ENCODE results near the gene RAB11FIP4.

RAB11FIP4 gene

DNA sequence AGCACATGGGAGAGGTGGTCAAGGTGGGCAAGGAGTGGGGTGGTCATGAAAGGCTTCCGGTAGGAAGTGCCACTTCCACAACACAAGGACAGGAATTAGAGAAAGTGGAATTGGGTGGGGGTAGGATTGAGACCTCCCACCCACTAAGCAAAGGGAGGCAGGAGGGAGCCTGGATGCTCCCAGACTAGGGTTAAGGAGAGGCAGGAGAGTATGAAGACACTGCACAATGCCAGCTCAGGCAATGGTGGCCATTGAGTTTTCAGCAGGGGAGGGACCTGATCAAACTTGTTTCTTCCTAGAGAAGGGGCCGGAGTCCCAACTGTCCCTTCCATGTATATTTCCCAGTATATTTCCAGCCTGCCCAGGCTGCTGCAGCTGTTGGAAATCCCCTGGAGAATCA, 3.1 kb upstream of the RAB11FIP4 start:
- DNase-seq = no peak

DNA sequence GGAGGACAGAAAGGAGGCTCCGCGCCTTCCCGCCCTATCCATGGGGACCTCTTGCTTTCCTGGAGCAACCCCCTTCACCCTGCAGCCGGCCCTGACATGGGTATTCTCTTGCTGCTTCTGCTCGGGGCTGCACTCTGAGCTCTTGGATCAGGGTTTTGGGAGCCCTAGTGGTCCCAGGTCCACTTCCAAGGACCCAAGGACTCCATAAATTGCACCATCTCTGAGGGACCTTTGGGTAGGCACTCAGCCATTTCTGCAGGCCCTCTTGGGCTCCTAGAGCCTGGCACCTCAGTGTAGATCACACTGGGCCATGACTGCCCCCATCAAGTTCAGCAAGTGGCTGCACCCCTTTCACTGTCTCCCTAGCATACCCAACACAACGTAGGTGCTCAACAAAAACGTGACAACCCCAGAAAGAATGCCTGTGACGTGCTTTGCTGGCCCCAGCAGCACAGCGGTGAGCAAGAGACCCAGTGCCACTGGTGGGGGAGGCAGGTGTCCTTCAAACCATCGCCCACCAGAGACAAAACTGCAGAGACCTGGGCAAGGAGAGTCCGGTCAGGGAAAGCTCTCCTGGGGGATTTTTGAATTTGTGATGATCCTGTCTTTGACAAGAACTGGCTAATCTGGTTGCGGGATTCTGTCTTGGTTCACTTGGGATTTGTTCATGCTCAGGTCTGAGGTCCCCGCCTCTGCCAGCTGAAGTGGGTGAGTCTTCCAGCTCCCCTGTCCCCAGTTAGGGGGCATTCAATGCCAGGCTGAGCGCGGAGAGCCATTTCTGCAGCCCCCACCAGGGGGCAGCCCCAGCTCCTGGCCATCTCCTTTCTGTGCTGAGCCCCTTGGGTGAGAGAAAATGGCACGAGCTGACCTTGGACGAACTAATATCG, 2.5 kb upstream of the RAB11FIP4 start:
- DNase-seq = peak; percentile 16

DNA sequence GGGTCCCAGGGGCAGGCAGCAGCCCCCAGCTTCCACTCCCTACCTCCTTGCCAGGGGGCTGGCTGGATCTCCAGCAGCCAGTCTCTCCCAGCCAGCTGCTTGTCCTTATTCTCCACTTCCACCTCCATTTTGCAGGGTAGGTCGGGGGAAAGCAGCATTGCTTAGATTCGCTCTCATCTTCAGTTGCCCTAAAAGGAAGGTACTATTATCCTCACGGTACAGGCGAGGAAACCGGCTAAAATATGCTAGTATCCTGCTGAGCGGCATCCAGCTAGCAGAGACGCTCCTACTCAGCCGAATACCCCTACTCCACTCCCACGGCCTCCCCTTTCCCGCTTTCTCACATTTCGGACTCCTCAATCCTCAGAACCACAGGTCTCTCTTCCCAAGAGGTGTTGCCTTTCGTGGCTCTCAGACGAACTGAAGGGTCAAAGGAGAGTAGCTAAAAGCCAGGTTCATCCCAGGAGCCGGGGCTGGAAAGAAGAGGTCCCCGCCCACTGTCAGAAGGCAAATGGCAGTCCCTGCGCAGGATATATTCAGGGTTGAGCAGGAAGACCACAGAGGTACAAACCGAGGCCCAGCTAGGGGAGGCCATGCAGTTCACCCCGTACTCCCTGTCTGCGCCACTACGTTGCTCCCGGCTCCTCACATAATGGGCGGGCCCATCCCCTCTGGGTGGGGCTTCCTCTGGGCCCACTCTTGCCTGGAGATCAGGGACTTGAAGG, 1.7 kb upstream of the RAB11FIP4 start:
- no peak for DNase-seq

DNA sequence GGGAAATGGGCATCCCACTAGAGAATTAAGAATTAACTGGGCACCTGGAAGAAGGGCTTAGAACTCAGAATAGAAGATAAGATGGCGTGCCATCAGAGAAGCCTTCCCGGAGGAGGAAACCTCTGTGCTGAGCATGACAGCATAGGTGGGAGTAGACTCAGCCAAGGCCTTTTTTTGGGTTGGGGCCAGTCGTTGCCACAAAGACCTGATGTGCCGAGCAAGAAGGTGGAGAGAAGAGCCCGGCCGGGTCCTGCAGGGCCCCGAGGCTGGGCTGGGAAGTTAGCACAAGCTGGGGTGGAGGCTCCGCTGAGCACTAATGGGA, 1.1 kb upstream of the RAB11FIP4 start:
- no peak for DNase-seq

DNA sequence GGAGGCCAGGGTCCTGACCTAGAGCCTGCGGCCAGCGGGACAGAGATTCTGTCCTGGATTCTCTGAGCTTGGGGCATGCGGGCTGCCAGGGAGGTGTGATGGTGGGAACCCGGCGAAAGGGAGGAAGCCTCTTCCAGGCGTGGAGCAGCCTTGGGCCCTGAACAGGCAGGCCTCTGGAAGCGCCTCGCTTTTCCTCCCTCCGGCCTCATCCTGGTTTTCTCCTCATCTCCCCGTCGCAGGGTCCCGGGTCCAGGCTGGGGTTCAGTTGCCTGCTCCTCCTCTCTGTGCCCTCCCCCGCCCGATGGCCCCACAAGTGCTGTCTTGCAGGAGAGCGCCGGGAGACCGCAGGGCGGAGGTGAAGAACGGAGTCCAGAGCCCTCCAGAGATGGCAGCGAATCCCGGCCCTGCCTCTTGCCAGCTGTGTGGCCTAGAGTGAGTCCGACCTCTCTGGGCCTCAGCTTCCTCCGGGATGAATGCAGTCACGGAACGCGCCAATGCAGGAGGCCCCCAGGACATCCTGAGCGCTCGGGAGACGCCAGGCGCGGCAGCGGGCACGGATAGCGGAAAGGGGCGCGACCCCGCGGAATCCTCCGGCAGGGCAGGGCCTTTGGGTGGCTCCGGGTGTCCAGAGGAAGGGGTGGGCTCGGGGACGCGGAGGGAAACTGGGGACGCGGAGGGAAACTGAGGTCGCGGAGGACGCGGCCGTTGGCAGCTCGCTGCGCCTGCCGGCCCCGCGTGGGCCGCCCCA, 553 bp upstream of the RAB11FIP4 start:
- peak; percentile 87 for DNase-seq

DNA sequence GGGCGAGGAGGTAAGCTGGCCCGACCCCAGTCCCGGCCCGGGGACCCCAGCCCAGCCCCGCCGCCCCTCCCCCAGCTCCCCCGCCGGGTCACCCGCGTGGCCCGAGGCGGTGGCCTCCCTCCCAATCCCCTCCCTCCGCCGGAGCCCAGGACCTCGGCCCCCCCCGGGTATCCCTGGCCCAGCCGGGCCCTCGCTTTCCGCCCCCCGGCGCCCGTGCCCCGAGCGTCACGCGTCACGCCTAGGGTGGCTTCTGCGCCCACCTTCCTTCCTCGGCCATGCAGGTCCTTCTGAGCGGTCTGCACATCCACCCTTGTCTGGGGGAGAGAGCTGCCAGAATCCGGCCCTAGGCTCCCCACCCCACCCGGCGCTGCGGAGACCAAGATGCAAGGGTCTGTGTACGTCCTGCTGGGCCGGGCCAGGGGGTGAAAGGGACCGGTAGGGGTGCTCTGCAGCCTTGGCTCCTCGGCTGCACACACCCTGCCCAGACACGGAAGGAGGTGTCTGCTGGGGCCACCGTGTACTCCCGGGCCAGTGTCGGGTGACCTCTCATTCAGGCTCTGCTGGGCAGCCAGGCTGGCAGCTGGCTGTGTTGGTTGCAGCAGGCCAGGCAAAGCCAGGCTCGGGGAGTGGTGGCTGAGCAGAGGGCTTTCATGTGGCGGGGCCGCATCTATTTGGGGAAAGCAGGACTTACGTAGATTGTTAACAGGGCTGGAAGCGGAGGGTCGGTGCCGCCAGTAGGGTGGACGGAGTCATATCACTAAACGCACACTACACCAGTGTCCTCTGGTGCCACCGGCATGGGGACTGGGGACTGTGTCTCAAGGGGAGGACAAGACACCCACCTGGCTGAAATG, 754 bp downstream of the RAB11FIP4 start:
- DNase-seq = no peak

DNA sequence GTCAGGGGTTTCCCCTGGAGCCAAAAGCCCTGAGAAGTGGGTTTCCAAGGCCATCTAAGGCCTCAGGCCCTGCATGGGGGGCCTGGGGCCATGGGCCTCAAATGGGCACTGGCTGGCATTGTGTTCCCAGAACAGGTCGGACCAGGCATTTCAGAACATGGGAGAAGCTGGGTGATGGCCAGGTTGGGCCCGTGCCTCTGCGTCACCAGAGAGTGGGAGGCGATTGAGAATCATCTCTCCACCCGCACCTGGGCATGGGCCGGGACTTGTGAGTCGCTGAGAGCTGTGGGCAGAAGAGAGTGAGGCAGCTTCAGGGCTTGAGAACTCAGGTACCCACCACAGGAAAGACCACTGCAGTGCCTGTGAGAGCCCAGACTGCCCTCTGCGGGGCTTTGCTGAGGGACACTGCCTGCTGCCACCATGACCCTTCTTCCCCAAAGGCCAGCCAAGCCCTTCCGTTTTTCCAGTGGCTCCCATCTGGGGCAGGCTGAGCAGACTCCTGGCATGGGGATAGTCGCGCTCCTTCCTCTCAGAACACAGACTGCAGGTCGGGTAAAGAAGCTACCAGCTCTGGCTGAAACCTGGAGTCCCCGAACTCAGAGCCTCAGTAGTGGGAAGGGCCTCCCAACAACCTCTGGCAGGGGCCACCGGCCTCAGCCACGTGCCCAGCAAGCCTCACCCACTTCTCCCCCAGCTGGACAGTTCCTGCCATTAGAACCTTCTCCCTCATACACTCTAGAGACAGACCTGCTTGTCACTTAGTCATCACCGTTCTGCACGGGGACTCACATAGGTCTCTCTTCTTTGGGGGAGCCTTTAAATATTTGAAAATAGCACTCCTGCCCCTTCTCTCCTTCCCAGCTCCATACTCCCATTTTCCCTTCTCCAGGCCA, 1.6 kb downstream of the RAB11FIP4 start:
- DNase-seq = no peak

DNA sequence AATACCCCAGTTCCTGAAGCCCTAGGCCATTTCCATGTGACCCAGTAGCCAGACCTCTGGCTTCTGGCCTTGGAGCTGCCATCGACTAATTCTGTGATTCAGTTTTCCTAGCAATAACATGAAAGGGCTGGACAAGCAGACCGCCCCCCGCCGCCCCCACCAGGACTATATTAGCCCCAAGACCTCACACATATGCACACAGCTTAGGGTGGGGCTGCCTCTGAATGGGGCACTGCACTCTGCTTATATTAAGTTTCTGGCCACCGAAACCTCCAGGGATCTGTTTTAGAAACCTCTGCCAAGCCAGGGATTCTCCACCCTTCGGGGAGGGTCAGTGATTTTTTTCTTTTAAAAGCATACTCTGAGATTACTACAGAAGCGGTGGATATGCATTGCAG, 2.3 kb downstream of the RAB11FIP4 start:
- no peak for DNase-seq

DNA sequence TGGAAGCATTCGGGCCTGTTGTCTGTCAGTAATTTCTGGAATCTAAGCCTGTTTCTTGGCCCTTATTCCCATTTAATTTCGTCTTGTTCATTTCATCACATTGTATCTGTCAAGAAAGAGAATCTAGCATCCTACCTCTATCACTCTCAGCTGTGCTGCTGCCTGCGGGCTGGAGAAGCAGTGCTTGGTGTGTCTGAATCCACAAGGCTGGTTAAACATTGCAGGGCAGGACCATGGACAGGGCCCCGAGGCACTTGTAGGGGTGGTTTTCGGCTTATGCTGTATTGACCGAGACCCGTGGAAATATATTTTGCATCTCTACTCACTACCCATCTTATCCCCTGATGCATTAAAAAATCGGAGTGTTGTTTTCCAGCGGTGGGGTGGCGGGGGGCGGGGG, 3.1 kb downstream of the RAB11FIP4 start:
- DNase-seq = no peak

DNA sequence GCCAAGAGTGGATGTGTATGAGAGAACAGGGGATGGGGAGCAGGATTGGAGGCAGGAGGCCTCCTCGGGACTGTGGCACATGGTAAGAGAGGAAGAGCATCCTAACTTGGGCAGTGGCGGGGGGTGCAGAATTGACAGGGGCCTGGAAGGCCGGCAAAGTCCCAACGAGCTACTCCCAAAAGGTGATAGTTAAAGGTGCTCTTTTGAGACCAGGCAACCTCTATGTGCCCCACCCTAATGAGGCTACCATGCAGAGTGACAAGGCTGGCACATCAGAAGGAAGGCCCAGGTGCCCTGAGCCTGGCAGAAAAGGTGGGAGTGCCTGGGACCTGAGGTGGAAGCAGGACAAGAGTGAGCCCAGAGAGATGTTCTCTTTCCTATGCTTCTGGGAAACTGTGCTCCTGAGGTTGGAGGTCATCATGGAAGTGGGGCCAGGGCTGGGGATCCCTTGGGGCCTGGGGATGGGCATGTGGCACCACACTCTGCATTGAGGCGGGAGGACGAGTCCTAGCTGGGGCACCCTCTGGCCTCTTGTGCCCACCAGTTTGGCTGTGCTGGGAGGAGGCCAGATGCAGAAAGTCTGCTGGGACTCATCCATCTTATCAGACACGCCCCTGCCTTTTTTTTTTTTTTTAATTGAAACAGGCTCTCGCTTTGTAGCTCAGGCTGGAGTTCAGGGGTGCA, 5.9 kb downstream of the RAB11FIP4 start:
- no peak for DNase-seq

DNA sequence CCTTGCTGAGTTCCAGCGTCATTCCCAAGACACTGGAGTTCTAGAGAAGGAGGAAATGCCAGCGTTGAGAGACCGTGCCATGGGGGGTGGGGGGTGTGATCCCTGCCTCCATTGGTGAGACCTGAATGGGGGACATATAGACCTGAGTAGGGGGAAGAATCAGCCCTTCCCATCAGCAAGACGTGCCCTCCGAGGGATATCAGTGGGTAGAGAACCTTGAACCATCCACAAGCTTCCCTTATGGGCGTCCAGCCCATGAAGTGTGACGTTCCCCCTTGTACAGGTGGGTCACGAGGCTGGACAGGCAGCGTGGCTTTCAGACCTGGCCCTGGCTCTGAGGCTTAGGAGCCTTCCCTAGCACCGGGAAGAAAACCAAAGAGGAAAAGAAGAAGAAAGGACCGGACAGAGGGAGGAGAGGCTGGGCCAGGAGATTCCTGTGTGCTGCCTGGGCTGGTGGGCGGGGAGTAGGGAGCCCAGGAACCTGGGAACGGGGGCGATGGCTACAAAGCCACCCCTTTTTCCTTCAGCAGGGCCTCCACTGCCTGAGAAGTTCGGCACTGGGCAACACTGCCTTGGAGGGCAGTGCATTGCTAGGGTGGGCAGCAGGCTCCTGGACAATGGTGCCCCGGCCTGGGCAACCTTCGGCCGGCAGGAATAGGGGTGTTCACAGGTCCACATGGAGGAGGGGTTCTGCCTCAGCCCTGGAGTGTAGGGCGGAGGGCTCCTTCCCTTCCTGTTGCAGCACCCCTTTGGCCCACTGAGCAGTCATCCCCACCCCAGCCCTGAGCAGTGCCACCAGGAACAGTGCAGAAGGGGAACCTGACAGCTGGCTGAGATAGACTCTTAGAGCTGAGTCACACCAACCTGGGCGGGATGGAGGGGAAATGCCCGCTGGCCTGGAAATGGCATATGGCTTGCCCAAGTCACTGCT, 7.2 kb downstream of the RAB11FIP4 start:
- DNase-seq = peak; percentile 46

DNA sequence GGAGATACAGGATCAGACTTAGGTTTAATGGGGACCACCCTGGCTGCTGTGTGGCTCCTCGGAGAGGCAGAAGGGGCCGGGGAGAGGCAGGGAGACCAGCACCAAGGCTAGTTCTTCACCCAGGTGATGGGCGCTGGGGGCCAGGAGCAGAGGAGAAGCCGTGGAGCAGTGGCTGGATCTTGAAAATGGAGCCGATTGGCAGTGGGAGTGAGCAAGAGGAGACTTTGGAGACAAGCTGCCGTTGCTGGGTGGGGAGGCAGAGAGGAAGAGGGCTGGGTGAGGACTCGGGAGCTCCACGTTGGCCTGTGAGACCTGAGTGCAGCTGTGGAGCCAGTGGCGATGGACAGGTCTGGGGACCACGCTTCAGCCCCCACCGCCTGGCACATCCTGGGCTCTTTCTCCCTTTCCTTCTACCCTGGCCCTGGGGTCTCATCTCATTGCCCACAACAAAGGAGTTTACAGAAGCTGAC, 9.0 kb downstream of the RAB11FIP4 start:
- no peak for DNase-seq

DNA sequence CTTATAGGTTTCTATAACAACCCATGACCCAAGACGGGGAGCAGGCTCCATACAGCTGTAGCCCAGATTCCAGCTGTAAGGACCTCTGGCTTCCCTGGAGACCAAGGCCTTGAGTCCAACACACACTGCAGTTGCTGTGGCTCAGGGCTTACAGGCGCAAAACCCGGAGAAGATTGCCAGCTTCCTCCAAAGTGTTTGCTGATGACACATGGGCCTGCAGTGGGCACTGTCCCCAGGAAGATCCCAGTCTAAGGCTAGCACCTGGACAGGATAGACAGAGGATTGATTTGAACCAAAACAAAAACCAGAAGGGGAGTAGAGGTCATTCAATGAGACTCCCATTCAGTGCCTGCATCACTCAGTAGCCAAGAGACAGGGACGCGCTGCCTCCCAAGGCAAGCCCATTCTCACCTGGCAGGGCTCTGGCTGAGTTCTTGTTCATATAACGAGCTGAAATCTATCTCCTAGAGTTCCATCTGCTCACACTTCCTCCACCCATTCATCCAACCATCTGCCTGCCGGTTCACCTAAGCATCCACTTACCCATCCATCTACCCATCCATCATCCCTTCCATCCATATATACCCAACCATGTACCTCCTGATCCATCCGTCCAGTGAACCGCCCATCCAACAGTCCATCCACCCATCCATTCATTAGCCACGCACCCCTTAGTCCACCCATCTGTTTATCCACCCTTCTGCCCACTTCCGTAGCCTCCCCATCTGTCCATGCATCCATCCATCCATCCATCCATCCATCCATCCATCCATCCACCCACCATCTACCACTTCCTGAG, 10.2 kb downstream of the RAB11FIP4 start:
- peak; percentile 68 for DNase-seq

DNA sequence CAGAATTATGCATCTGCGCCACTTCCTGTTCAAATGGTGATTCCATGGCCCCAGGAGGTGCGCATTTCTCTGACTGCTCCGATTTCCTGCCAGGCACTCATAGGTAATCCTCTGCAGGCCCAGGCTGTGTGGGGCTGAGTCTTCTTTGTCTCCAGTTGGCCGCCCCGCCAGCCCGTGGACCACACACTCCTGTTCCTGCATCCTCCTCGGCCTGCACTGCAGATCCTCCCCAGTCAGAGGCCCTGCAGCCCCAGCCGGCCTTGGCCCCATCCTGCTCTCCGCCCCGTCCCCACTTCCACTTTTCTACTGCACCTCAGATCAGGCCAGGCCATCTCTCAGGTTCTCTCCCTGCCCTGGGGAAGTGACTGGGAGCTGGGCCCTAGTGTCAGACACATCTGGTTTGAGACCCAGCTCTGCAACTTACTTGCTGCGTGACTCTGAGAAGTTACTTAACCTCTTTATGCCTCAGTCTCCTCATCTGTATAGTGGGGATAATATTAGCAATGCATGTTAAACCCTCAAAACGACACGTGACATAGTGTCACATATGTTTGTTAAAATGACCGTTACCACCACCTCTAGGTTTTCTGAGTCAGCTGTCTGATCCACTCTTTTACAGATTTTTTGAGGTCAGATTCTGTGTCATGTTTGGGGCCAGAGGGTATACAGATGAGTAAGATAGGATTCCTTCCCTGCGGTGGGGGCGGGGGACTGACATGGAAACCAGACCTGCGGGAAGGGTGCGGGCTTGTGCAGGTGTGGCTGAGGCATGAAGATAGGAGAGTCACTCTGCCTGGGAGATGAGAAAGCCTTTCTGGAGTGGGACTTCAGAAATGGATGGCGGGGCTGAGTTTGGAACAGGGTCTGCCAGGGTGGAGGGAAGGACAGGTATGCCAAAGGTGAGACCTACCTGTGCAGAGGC, 12.8 kb downstream of the RAB11FIP4 start:
- no peak for DNase-seq

DNA sequence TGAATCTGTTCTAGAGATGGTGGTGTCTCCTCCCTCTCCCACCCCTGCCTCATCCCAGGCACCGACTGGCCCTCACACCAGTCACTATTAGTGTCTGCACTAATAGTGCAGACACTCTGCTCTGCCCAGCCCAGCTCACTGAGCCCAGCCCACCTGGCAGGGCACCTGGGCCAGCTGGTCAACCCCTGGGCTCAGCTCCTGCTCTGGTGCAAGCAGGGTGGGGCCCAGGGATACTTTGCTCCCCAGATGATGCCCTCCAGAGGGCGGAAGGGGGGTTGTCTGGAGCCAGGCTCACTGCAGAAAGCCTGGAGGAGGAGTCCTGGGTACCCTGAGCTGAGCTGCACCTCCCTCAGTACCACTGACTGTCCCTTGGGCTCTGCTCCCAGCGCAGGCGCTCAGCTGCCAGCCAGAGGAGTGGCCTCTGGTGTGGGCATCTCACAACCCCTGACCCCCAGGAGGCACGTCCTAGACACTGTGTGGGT, 14.5 kb downstream of the RAB11FIP4 start:
- no peak for DNase-seq

DNA sequence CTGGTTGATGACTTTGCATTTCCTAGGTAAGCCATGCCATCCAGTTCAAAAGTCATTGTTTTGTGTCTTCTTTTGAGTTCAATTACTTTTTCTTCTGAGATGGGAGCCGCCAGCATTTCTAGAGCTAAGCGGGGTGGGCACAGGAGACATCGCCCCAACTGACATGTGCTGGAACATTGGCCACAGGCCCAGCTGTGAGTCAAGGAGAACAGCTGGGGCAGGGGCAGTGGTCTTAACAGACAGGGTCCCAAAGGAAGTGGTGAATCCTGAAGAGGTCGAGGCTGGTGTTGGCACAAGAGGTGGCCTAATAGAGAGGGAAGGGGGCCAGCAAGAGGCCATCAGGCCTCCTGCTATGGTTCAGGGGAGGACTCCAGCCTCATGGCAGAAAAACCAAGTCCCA, 17.1 kb downstream of the RAB11FIP4 start:
- no peak for DNase-seq

DNA sequence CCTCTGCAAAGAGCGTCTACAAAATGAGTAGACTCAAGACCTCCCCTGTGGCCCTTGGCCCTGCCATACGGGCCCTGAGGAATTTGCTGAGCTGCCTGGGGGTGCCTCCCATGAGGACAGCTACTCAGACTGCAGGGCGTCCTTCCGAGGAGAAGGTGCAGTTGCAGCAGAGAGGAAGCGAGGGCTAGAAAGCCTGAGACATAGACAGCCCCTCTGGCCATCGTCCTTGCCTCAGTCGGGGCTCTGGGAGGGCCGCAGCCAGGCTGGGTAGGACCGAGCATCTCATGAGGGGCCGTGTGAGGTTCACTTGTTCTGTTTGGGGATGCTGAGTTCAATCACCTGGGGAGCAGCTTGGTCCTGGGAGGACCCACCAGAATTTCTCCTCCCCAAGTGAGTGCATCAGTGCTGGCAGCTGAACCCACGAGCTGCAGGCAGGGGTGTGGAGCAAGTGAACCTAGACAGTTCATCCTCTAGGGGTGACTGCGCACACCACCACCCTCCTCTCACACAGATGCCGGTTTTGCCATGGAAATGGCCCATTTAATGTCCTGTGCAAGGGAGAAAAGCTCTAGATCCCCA, 20.3 kb downstream of the RAB11FIP4 start:
- no peak for DNase-seq
